H1 (cell line): ENCODE measurements around the gene CAP2. TPM values are rescaled to one million over a fixed set of nuclear protein-coding genes. Genes with fewer than 3 reads are reported as not detected.

ENCODE experiments used
- ATF2 ChIP-seq: IDR thresholded peaks from 2 replicates; pipeline ENCODE4 v1.6.1; 2012; ENCODE audit warnings: low read length, inconsistent platforms
- GABPA ChIP-seq: IDR thresholded peaks from 2 replicates; pipeline ENCODE4 v1.6.1; 2011; ENCODE audit warnings: mild to moderate bottlenecking, low read length, moderate library complexity, borderline replicate concordance; ENCODE audit not compliant: insufficient read depth
- NANOG ChIP-seq: IDR thresholded peaks from 2 replicates; pipeline ENCODE4 v1.6.1; 2011; ENCODE audit warnings: low read length, low read depth, mild to moderate bottlenecking, inconsistent platforms; ENCODE audit not compliant: insufficient read depth, poor library complexity, severe bottlenecking
- RNF2 ChIP-seq: fragments of 200-900, 300-1000 bp; sonication (generic); IDR thresholded peaks from 2 replicates; pipeline ENCODE4 v1.7.1; 2016; ENCODE audit warnings: borderline replicate concordance, low read depth, mild to moderate bottlenecking, antibody characterized with exemption, low read length; ENCODE audit not compliant: poor library complexity, severe bottlenecking; ENCODE audit errors: missing control alignments
- RXRA ChIP-seq: IDR thresholded peaks from 2 replicates; pipeline ENCODE4 v1.6.1; 2011; ENCODE audit warnings: low read depth, mild to moderate bottlenecking, low read length, moderate library complexity; ENCODE audit not compliant: insufficient read depth
- SUZ12 ChIP-seq: fragments of 200-600 bp; sonication (generic); IDR thresholded peaks from 2 replicates; pipeline ENCODE4 v1.6.1; 2012; ENCODE audit warnings: mild to moderate bottlenecking, inconsistent platforms, low read length, moderate library complexity, mixed read lengths
- polyA plus RNA-seq, 7 experiments: library from polyadenylated mRNA; depleted of rRNA in 3 of 7; stranded (reverse) in 5 of 7; unstranded in 2 of 7; fragments of >200 nt in 5 of 7; fragments of 200-250 nt in 2 of 7; gene quantifications; 1 replicate in 5 of 7; 2 replicates in 1 of 7; 4 replicates in 1 of 7; pipeline versions ENCODE4 v1.2.1 to v1.2.3, GENCODE V29; 2011 to 2013; ENCODE audit warnings: missing spikeins in 2 of 7, mixed read lengths in 2 of 7
- total RNA-seq: library from RNA; stranded (reverse); fragmentation: NEBNext Ultra II Directional; extraction: Animal tissue kit (Norgen Biotek cat#: 25700); gene quantifications from 2 replicates; pipeline ENCODE4 v1.2.1, GENCODE V29; 2021

The CAP2 gene
- total and polyA plus RNA-seq, 2 of the 8 experiments (the other 6 are each of a cell fraction or from before 2014, with no cell fraction given) = 7.2 to 10.0 TPM

GRCh38 chr6:17478223-17478907 lies 85.0 kb downstream of the CAP2 start (continued):
- TF ChIP-seq ATF2 (no peak), RNF2 (no peak), NANOG (no peak), GABPA (no peak), RXRA (no peak), SUZ12 (no peak)
